ENCODE data around the gene TBC1D16.
"Not testable (repeated sequence)": the region's sequence is repeated elsewhere in the genome, so short reads cannot be mapped to it uniquely, and the experiment has no call there.

The TBC1D16 gene

DNA sequence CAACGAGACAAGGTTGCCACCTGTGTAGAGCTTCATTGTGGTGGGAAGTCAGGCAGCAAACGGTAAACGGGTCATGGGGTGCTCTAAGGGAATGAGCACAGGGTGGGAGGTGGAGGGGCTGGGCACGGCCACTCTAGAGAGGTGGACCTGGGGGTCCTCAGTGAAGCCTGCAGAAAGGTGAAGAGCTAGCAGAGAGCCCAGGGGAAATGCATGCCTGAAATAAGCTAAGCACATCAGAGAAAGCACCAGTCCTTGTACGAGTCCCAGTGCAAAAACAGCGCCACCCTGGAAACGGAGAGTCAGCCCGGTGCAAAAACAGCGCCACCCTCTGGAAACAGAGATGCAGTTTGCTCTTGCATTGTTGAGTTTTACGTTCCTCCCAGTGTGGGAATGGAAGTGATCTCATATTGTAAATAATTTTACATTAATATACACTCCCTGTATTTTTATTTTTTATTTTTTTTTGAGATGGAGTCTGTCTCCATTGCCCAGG lies 65.0 kb downstream of the TBC1D16 start:
- no peaks in the 10 kb centered on the region for H3K36me3 Mint-ChIP-seq (ENCODE audit: low read depth)
- H3K4me1 Mint-ChIP-seq (ENCODE audit: low read depth) = peaks cover 15% of the 10 kb centered on the region

DNA sequence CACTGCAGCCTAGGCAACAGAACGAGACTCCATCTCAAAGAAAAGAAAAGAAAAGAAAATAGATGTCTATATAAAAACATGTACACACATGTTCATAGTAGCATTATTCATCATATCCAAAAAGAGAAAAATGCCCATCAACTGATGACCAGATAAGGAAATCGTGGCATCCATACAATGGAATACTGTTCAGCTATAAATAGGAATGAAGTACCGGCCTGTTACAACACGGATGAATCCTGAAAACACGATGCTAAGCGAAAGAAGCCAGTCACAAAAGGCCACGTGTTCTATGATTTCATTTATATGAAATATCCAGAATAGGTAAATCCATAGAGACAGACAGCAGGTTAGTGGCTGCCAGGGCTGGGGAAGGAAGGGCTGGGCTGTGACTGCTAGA lies 65.8 kb downstream of the TBC1D16 start:
- no peaks in the 10 kb centered on the region for H3K36me3 Mint-ChIP-seq (ENCODE audit: low read depth)
- no peaks in the 10 kb centered on the region for H3K27me3 Mint-ChIP-seq
- H3K9me3 Mint-ChIP-seq = no peaks in the 10 kb centered on the region
- peaks cover 15% of the 10 kb centered on the region for H3K4me1 Mint-ChIP-seq (ENCODE audit: low read depth)
- no peak overlapping the region for H3K4me3 Mint-ChIP-seq
- no peak overlapping the region for H3K27ac Mint-ChIP-seq

More for the DNA sequence above, 65.0 kb downstream of the TBC1D16 start:
- Mint-ChIP-seq H3K27me3 (no peaks in the 10 kb centered on the region), H3K4me3 (no peak overlapping the region), H3K27ac (no peak overlapping the region), H3K9me3 (no peaks in the 10 kb centered on the region)

DNA sequence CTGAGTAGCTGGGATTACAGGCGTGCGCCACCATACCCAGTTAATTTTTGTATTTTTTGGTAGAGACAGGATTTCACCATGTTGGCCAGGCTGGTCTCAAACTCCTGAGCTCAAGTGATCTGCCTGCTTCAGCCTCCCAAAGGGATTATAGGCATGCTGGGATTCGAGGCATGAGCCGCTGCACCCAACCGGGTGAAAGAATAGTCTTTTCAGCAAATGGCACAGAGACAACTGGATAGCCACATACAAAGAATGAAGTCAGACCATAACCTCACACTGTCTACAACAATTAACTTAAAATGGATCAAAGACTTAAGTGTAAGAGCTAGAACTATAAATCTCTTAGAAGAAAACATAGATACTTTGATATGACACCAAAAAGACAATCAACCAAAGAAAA lies 67.6 kb downstream of the TBC1D16 start:
- Mint-ChIP-seq H3K4me3 (no peak overlapping the region), H3K4me1 (ENCODE audit: low read depth) (peaks cover 15% of the 10 kb centered on the region), H3K27me3 (no peaks in the 10 kb centered on the region), H3K36me3 (ENCODE audit: low read depth) (no peaks in the 10 kb centered on the region), H3K27ac (no peak overlapping the region), H3K9me3 (no peaks in the 10 kb centered on the region)

DNA sequence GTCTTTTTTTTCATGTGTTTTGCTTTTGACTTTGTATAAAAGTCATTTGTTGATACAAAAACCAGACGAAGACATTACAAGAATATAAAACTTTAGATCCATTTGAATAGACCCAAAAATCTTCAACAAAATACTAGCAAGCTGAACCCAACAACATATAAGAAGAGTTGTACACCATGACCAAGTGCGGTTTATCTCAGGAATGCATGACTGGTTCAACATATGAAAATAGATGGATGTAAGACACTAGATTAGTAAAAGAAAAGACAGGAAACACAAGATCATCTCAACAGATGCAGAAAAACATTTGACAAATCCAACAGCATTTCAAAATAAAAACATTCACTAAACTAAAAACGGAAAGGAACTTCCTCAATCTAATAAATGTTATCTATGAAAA lies 69.0 kb downstream of the TBC1D16 start:
- Mint-ChIP-seq H3K27me3 (no peaks in the 10 kb centered on the region), H3K36me3 (ENCODE audit: low read depth) (no peaks in the 10 kb centered on the region), H3K4me3 (no peak overlapping the region), H3K4me1 (ENCODE audit: low read depth) (peaks cover 15% of the 10 kb centered on the region), H3K9me3 (no peaks in the 10 kb centered on the region), H3K27ac (no peak overlapping the region)

DNA sequence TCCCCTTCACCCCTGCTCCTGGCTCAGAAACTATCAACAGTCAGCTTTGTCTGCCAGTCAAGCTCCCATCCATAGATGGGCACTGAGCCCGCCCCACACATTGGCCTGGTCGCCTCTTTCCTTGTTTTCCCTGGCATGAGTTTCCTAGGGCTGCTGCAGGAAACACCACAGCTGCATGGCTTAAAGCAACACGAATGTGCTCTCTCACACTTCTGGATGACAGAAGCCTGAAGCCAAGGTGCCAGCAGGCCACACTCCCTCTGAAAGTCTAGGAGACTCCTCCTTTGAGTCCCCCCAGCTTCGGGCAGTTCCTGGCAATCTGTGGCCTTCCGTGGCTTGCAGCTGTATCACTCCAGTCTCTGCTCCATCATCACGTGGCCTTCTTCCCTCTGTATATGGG lies 69.9 kb downstream of the TBC1D16 start:
- Mint-ChIP-seq H3K36me3 (ENCODE audit: low read depth) (no peaks in the 10 kb centered on the region), H3K27ac (no peak overlapping the region), H3K27me3 (no peaks in the 10 kb centered on the region), H3K4me3 (no peak overlapping the region), H3K9me3 (no peaks in the 10 kb centered on the region), H3K4me1 (ENCODE audit: low read depth) (peaks cover 18% of the 10 kb centered on the region)

DNA sequence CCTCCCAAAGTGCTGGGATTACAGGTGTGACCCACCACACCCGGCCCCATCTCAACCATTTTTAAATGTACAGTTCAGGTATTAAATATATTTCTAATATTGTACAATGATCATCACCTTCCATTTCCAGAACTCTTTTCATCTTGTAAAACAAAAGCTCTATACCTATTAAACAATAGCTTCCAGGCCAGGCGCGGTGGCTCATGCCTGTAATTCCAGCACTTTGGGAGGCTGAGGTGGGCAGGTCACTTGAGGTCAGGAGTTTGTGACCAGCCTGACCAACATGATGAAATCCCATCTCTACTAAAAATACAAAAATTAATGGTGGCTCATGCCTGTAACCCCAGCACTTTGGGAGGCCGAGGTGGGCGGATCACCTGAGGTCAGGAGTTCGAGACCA lies 73.2 kb downstream of the TBC1D16 start:
- peaks cover 12% of the 10 kb centered on the region for H3K4me1 Mint-ChIP-seq (ENCODE audit: low read depth)
- H3K4me3 Mint-ChIP-seq; H3K36me3 Mint-ChIP-seq (ENCODE audit: low read depth); H3K27ac Mint-ChIP-seq; H3K27me3 Mint-ChIP-seq; H3K9me3 Mint-ChIP-seq: not testable (repeated sequence)

DNA sequence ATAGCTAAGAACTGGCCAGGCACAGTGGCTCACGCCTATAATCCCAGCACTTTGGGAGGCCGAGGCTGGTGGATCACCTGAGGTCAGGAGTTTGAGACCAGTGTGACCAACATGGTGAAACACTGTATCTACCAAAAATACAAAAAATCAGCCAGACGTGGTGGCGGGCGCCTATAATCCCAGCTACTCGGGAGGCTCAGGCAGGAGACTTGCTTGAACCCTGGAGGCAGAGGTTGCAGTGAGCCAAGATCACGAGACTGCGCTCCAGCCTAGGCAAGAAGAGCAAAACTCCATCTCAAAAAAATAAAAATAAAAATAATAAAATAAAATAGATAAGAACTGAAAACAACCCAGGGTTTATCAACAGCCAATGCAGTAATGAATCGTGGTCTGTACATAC lies 74.1 kb downstream of the TBC1D16 start:
- not testable (repeated sequence) for H3K9me3 Mint-ChIP-seq; H3K27ac Mint-ChIP-seq; H3K36me3 Mint-ChIP-seq (ENCODE audit: low read depth); H3K4me3 Mint-ChIP-seq; H3K27me3 Mint-ChIP-seq
- H3K4me1 Mint-ChIP-seq (ENCODE audit: low read depth) = peaks cover 15% of the 10 kb centered on the region

DNA sequence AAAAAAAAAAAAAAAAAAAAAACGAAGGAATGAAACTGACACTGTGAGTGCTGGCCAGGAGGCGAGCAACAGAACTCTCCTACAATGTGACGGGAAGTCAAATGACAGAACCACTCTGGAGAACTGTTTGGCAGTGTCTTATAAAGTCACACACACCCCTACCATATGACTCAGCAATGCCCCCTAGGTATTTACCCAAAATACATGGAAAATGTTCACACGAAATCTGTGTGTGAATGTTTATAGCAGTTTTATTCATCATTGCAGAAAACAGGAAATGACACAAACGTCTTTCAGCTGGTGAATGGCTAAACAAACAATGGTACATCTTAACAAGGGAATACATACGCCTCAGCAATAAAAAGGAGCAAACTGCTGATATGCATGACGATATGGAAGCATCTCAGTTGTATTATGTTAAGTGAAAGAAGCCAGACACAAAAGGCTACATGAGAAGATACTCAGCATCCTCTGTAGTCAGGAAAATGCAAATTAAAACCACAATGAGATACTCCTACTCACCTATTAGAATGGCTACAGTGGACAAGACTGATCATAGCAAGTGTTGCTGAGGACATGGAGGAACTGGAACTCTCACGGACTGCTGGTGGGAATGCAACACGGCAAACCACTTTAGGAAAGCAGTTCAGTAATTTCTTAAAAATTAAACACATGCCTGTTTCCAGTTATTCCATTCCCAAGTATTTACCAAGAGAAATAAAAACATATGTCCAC lies 74.7 kb downstream of the TBC1D16 start:
- H3K27ac Mint-ChIP-seq = no peak overlapping the region
- H3K27me3 Mint-ChIP-seq = no peaks in the 10 kb centered on the region
- H3K4me3 Mint-ChIP-seq = no peak overlapping the region
- H3K4me1 Mint-ChIP-seq (ENCODE audit: low read depth) = peaks cover 13% of the 10 kb centered on the region
- no peaks in the 10 kb centered on the region for H3K36me3 Mint-ChIP-seq (ENCODE audit: low read depth)
- no peaks in the 10 kb centered on the region for H3K9me3 Mint-ChIP-seq

DNA sequence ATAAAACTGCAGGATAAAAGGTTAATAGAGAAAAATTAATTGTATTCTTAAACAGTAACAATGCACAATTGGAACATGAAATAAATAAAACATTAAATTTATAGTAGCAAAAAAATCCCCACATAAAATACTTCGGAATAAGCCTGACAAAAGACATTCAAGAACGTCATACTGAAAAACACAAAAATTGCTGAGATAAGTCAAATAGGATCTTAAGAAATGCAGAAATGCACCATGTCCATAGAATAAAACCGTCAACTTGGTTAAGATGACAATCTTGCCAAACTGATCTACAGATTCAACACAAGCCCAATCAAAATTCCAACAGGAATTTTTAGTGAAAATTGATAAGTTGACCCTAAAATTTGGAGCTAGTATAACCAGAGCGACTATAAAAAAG lies 76.6 kb downstream of the TBC1D16 start:
- Mint-ChIP-seq H3K27me3 (no peaks in the 10 kb centered on the region), H3K4me3 (no peak overlapping the region), H3K9me3 (no peaks in the 10 kb centered on the region), H3K36me3 (ENCODE audit: low read depth) (no peaks in the 10 kb centered on the region), H3K4me1 (ENCODE audit: low read depth) (peaks cover 13% of the 10 kb centered on the region), H3K27ac (no peak overlapping the region)

DNA sequence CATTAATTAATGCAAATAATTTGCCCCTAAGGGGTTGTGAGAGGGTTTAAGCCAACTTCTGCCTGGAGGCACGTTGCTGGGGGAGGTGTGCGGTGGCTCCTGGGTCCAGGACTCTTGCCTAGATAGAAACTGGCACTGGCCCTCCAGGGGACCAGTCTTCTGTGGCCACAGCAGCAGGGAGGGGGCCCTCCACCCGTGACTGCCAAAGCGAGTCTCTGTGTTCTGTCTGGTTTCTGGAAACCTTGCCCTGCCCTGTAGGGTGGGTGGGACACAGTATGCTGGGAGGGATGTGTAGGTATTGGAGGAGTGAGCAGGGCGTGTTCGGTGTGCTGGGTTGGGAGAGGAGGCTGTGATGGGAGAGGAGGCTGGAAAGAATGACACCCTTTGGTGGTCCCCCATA lies 78.8 kb downstream of the TBC1D16 start:
- Mint-ChIP-seq H3K36me3 (ENCODE audit: low read depth) (no peaks in the 10 kb centered on the region), H3K27ac (peak overlapping the region; percentile 58), H3K4me1 (ENCODE audit: low read depth) (peaks cover 13% of the 10 kb centered on the region), H3K4me3 (no peak overlapping the region), H3K27me3 (no peaks in the 10 kb centered on the region), H3K9me3 (no peaks in the 10 kb centered on the region)

DNA sequence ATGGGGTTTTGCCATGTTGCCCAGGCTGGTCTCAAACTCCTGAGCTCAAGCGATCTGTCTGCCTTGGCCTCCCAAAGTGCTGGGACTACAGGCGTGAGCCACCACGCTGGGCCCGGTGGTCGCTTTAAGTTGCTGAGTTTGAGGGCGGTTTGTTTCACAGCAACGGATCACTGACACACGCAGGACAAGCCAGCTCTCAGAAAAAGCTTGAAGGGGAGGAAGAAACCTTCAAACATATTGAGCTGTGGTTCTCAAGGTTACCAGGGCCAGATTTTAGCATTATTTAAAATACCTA lies 79.3 kb downstream of the TBC1D16 start:
- not testable (repeated sequence) for H3K27me3 Mint-ChIP-seq; H3K9me3 Mint-ChIP-seq; H3K4me3 Mint-ChIP-seq; H3K27ac Mint-ChIP-seq; H3K36me3 Mint-ChIP-seq (ENCODE audit: low read depth)
- peaks cover 13% of the 10 kb centered on the region for H3K4me1 Mint-ChIP-seq (ENCODE audit: low read depth)

DNA sequence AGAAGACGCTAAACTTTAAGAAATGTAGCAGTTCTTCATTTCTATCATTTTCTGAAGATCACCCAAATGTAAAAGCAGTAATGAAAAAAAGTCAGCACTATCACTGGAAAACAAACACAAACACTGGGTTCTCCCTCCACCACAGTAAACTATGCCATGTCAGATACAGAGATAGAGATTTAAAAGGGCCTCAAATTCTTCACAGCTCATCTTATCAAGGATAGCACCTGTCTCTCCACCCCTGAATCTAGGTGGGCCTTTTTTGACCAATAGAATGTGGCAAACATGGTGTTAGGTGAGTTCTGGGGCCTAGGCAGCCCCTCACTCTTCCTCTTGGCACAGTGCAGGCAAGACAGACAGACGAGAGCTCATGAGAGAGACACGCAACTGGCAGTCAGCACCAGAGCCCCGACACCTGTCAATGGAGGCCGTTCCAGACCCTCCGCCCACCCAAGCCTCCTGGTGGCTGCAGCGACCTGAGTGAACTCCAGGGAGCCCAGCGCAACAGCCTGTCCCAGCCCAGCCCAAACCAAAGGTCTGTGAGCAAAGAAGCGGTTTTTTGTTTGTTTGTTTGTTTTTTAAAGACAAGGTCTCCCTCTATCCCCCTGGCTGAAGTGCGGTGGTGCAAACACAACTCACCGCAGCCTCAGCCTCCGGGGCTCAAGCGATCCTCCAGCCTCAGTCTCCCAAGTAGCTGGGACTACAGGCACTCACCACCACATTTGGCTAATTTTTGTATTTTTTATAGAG lies 79.8 kb downstream of the TBC1D16 start:
- H3K27me3 Mint-ChIP-seq = no peaks in the 10 kb centered on the region
- no peak overlapping the region for H3K27ac Mint-ChIP-seq
- H3K4me1 Mint-ChIP-seq (ENCODE audit: low read depth) = peaks cover 10% of the 10 kb centered on the region
- H3K36me3 Mint-ChIP-seq (ENCODE audit: low read depth) = no peaks in the 10 kb centered on the region
- H3K4me3 Mint-ChIP-seq = no peak overlapping the region
- no peaks in the 10 kb centered on the region for H3K9me3 Mint-ChIP-seq

DNA sequence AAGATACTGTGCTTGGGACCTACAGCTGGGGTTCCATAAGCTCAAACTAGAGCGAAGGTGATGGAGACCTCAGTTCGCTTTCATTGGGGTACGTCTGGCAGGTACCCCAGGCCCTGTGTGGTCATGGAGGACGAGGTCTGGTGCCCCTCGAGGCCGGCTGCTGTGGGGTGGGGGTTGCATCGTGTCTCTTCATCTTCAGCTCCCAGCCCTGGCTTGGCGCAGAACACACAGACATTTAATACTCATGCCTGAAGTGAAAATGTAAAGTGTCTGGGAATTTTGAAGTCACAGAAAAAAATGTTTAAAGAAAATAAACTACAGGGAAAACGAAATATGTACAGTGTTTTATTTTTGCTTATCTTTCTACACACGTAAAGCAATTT lies 80.5 kb downstream of the TBC1D16 start:
- no peaks in the 10 kb centered on the region for H3K27me3 Mint-ChIP-seq
- H3K36me3 Mint-ChIP-seq (ENCODE audit: low read depth) = no peaks in the 10 kb centered on the region
- H3K9me3 Mint-ChIP-seq = no peaks in the 10 kb centered on the region
- H3K4me1 Mint-ChIP-seq (ENCODE audit: low read depth) = peaks cover 8% of the 10 kb centered on the region
- no peak overlapping the region for H3K27ac Mint-ChIP-seq
- no peak overlapping the region for H3K4me3 Mint-ChIP-seq

DNA sequence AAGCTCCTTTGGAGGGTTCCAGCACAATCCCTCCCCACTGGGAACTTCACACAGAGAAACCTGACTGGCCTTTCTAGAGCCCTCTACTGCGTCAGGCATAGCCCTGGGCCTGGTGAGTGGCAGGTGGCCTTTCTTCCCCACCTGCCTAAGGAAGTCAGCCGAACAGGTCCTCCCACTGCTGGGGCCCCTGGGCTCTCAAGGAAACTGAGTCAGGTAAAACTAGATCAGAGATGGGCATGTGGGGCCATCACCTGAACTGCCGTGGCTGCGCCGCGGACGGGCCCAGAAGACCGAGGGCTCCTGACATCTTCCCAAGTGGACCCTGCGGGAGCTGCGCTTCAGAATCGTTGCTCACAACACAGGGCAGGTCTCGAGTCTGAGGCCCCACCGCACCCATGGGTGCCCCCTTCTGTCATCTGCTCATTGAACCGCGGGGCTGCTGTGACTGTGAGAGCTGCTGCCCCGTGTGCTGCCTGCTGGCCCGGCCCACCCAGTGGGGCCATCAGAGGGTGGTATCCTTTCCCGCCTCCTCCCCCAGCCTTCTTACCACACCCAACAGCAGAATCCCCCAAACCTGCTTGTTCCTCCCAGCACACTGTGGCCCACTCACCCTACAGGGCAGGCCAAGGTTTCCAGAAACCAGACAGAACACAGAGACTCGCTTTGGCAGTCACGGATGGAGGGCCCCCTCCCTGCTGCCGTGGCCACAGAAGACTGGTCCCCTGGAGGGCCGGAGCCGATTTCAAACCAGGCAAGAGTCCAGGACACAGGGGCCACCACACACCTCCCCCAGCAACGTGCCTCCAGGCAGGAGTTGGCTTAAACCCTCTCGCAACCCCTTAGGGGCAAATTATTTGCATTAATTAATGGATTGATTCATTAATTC lies 81.1 kb downstream of the TBC1D16 start:
- H3K27ac Mint-ChIP-seq = no peak overlapping the region
- H3K9me3 Mint-ChIP-seq = no peaks in the 10 kb centered on the region
- H3K27me3 Mint-ChIP-seq = no peaks in the 10 kb centered on the region
- peaks cover 8% of the 10 kb centered on the region for H3K4me1 Mint-ChIP-seq (ENCODE audit: low read depth)
- H3K4me3 Mint-ChIP-seq = no peak overlapping the region
- no peaks in the 10 kb centered on the region for H3K36me3 Mint-ChIP-seq (ENCODE audit: low read depth)

DNA sequence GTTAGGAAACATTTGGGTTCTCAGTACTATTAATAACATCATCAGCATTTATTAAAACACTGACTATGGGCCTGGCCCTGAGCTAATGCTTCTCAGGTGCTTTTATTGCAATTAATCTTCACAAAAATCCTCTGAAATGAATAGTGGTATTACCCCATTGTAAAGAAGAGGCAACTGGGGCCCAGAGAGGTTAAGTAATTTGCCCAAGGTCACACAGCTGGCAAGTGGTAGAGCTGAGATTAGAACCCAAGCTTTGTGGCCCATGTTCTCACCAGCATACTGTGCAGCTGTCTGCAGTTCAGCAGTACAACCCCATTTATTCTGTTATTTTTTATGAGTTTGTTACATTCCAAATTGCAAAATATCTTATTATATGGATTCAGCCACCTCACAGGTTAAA lies 82.3 kb downstream of the TBC1D16 start:
- Mint-ChIP-seq H3K4me1 (ENCODE audit: low read depth) (peaks cover 8% of the 10 kb centered on the region), H3K9me3 (no peaks in the 10 kb centered on the region), H3K4me3 (no peak overlapping the region), H3K27me3 (no peaks in the 10 kb centered on the region), H3K27ac (no peak overlapping the region), H3K36me3 (ENCODE audit: low read depth) (no peaks in the 10 kb centered on the region)

Data from stimulated activated naive CD8-positive, alpha-beta T cell treated with anti-CD3 and anti-CD28 coated beads, Interleukin-15, Interleukin-2, amounts not matched to agents 100 ng/mL and 50 ng/mL, for 24 hours (primary cell).